Activated naive CD4-positive, alpha-beta T cell (primary cell): ENCODE data around the gene CFAP221.
"Not testable (repeated sequence)": the region's sequence is repeated elsewhere in the genome, so short reads cannot be mapped to it uniquely, and the experiment has no call there.

ENCODE experiments used
- DNase-seq, 4 experiments: peaks; one replicate each; lab custom pipeline; 2025; lab: John Stamatoyannopoulos, UW

Gene CFAP221

GRCh38 chr2:119590873-119591272 lies 46.6 kb downstream of the CFAP221 start:
- DNase-seq = no peak

- no peak for DNase-seq
Measured at GRCh38 chr2:119591523-119591922, 47.3 kb downstream of the CFAP221 start.

GRCh38 chr2:119592436-119592835 lies 48.2 kb downstream of the CFAP221 start:
- DNase-seq = no peak

- no peak for DNase-seq
Measured at GRCh38 chr2:119596638-119597037, 52.4 kb downstream of the CFAP221 start.

GRCh38 chr2:119598596-119599263 lies 54.5 kb downstream of the CFAP221 start:
- DNase-seq = no peak

- DNase-seq = no peak
Measured at GRCh38 chr2:119599384-119599783, 55.1 kb downstream of the CFAP221 start.

- DNase-seq = no peak
Measured at GRCh38 chr2:119605096-119605495, 60.8 kb downstream of the CFAP221 start.

GRCh38 chr2:119606674-119607073 lies 62.4 kb downstream of the CFAP221 start:
- DNase-seq = no peak

GRCh38 chr2:119608553-119608952 lies 64.3 kb downstream of the CFAP221 start:
- no peak for DNase-seq

GRCh38 chr2:119609337-119609736 lies 65.1 kb downstream of the CFAP221 start:
- DNase-seq = no peak

GRCh38 chr2:119614140-119614539 lies 69.9 kb downstream of the CFAP221 start:
- DNase-seq = not testable (repeated sequence)

- DNase-seq = no peak
Measured at GRCh38 chr2:119616421-119616820, 72.2 kb downstream of the CFAP221 start.

GRCh38 chr2:119617455-119617854 lies 73.2 kb downstream of the CFAP221 start:
- DNase-seq = no peak

- DNase-seq = not testable (repeated sequence)
Measured at GRCh38 chr2:119618725-119619124, 74.5 kb downstream of the CFAP221 start.

GRCh38 chr2:119625226-119625625 lies 81.0 kb downstream of the CFAP221 start:
- DNase-seq = no peak

- DNase-seq = no peak
Measured at GRCh38 chr2:119629323-119629825, 85.1 kb downstream of the CFAP221 start.

- no peak for DNase-seq
Measured at GRCh38 chr2:119630121-119630520, 85.9 kb downstream of the CFAP221 start.

GRCh38 chr2:119637371-119637770 lies 93.1 kb downstream of the CFAP221 start:
- no peak for DNase-seq

- DNase-seq = no peak
Measured at GRCh38 chr2:119638246-119638645, 94.0 kb downstream of the CFAP221 start.

GRCh38 chr2:119638685-119639554 lies 94.7 kb downstream of the CFAP221 start:
- no peak for DNase-seq

- peak; percentile 7 to 62 (median 46) for DNase-seq
Measured at GRCh38 chr2:119641562-119642258, 97.5 kb downstream of the CFAP221 start.

- no peak for DNase-seq
Measured at GRCh38 chr2:119644186-119644585, 99.9 kb downstream of the CFAP221 start.
